Testis (tissue), 3 donors: ENCODE measurements around the gene FYN. TPM values are rescaled to one million over a fixed set of nuclear protein-coding genes. Genes with fewer than 3 reads are reported as not detected.

Source experiments
- DNase-seq: peaks from one replicate; pipeline ENCODE4 v3.0.0-alpha.2; 2019
- H3K27ac ChIP-seq, 2 donors: fragments of 200-600 bp; sonication (generic); one replicate each; pipeline ENCODE4 v1.5.1; 2019
- H3K27me3 ChIP-seq: fragments of 200-600 bp; sonication (generic); one replicate; pipeline ENCODE4 v1.5.1; 2019
- H3K36me3 ChIP-seq: fragments of 200-600 bp; sonication (generic); one replicate; pipeline ENCODE4 v1.5.1; 2017; ENCODE audit warnings: low read depth; ENCODE audit errors: missing control alignments
- H3K4me1 ChIP-seq: fragments of 200-600 bp; sonication (generic); one replicate; pipeline ENCODE4 v1.5.1; 2019
- H3K4me3 ChIP-seq, 2 donors: fragments of 200-600 bp; sonication (generic); one replicate each; pipeline ENCODE4 v1.5.1; 2017 to 2019
- H3K9me3 ChIP-seq: fragments of 200-600 bp; sonication (generic); one replicate; pipeline ENCODE4 v1.5.1; 2017
- CTCF ChIP-seq, 3 experiments: fragments of 450-650 bp in 2 of 3; fragments of 200-600 bp in 1 of 3; sonication (generic) in 1 of 3; IDR thresholded peaks; one replicate each; pipeline ENCODE4 v1.5.1; 2016 to 2019; ENCODE audit warnings: antibody characterized with exemption in 3 of 3, mild to moderate bottlenecking in 2 of 3, moderate library complexity in 1 of 3
- POLR2A ChIP-seq: fragments of 450-650 bp; IDR thresholded peaks from one replicate; pipeline ENCODE4 v1.6.1; 2017; ENCODE audit warnings: antibody characterized with exemption, mild to moderate bottlenecking, moderate library complexity
- WGBS, 2 donors: methylation state at CpG; one replicate each; pipeline ENCODE4 v1.1.5; 2018; 5-methylcytosine and 5-hydroxymethylcytosine counted together
- intact Hi-C: fragments of 100-400 bp; cut with DNase I; formaldehyde crosslinking; loops from one replicate; pipeline ENCODE4 v1.15.1; 2023; ENCODE audit warnings: low total_unique reads
- polyA plus RNA-seq: library from polyadenylated mRNA; stranded (reverse); fragments of 350-450 nt; fragmentation: Illumina TruSeq; extraction: RNeasy Lipid Tissue Mini Kit (QIAGEN cat#74804); gene quantifications from one replicate; pipeline ENCODE4 v1.2.3, GENCODE V29; 2014; ENCODE audit warnings: low read depth, low replicate concordance; ENCODE audit not compliant: insufficient read depth
- total RNA-seq, 2 donors: library from RNA; depleted of rRNA; stranded (reverse); fragments of >200 nt; gene quantifications; one replicate each; pipeline ENCODE4 v1.2.3, GENCODE V29; 2016

Gene FYN
- total and polyA plus RNA-seq, 3 donors from 2014 or later, result 74.0 to 145 (median 104) TPM

DNA sequence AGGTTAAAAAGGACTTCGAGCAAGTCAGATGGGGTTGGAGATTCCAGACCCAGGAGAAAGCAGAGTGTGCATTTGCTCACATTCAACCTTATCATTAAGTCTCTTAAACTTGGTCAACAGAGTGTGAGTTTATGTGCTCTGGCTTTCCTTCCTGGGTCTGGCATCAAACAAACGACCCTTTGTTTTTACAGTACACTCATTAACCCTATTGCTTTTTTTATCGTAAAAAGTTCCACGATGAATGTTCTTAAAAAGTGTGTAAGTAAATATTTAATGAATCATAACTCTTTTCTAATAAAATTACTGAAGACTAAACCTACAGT is 2.5 kb downstream of the FYN start:
- DNase-seq, result no peak
- intact Hi-C loops, result loop anchor here (5.0 kb wide), 1 partner anchor 172 kb away; no protein-coding TSS in a partner anchor
- TF ChIP-seq CTCF (IDR thresholded peaks at IDR 0.05) (no peak), POLR2A (no peak)
- Histone ChIP-seq H3K9me3 (no peaks in the 10 kb centered on the region), H3K27me3 (no peaks in the 10 kb centered on the region), H3K4me1 (peaks cover 12% of the 10 kb centered on the region), H3K27ac (no peak overlapping the region), H3K4me3 (no peak overlapping the region), H3K36me3 (no peaks in the 10 kb centered on the region)
- 38 to 43% methylated on average over 4 of the region's 4 CpGs for WGBS, 2 donors

- Histone ChIP-seq H3K36me3 (no peaks in the 10 kb centered on the region), H3K4me1 (peaks cover 12% of the 10 kb centered on the region), H3K9me3 (no peaks in the 10 kb centered on the region), H3K27me3 (no peaks in the 10 kb centered on the region), H3K27ac (no peak overlapping the region), H3K4me3 (no peak overlapping the region)
- TF ChIP-seq POLR2A, result no peak
- TF ChIP-seq CTCF (IDR thresholded peaks at IDR 0.05), result no peak
- no peak for DNase-seq
- intact Hi-C loops, result loop anchor here (5.0 kb wide), 1 partner anchor 172 kb away; no protein-coding TSS in a partner anchor
- WGBS, 2 donors, result 68 to 78% methylated on average over 7 of the region's 7 CpGs
Observed at GRCh38 chr6:111870051-111870741, 3.1 kb downstream of the FYN start.

DNA sequence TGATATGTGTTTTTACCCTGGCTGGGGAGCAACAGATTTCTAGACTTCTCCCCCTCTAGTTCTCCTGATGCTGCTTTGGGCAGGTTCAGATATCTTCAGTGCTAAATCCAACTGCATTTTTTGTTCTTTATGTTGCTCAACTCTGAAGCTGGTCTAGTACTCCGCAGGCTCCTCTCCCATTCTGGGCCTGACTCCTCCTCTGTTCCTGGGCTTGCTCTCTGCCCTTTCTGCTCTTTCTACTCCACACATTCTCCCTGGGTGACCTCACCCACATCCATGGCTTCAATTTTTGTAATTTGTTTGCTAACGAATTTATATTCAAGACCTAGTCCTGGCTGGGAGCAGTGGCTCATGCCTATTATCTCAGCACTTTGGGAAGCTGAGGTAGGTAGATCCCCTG is 6.4 kb downstream of the FYN start:
- intact Hi-C loops, result no loop called here
- H3K4me3 ChIP-seq, result no peak overlapping the region

GRCh38 chr6:111865909-111866546 is 7.2 kb downstream of the FYN start:
- TF ChIP-seq POLR2A, result no peak
- TF ChIP-seq CTCF (IDR thresholded peaks at IDR 0.05), result no peak
- H3K36me3 ChIP-seq, result no peaks in the 10 kb centered on the region
- DNase-seq, result no peak
- no peak overlapping the region for H3K4me3 ChIP-seq
- peaks cover 9% of the 10 kb centered on the region for H3K4me1 ChIP-seq
- no peaks in the 10 kb centered on the region for H3K9me3 ChIP-seq
- intact Hi-C loops, result no loop called here
- no peak overlapping the region for H3K27ac ChIP-seq
- H3K27me3 ChIP-seq, result no peaks in the 10 kb centered on the region
- WGBS, 2 donors, result 81 to 86% methylated on average over 8 of the region's 8 CpGs

More for the DNA sequence above, 6.4 kb downstream of the FYN start:
- Histone ChIP-seq H3K27me3 (no peaks in the 10 kb centered on the region), H3K36me3 (no peaks in the 10 kb centered on the region), H3K27ac (no peak overlapping the region), H3K4me1 (peaks cover 9% of the 10 kb centered on the region), H3K9me3 (no peaks in the 10 kb centered on the region)
- no peak for DNase-seq
- TF ChIP-seq POLR2A (no peak), CTCF (IDR thresholded peaks at IDR 0.05) (no peak)
- WGBS, 2 donors, result 86 to 88% methylated on average over 2 of the region's 2 CpGs
